Activated CD8-positive, alpha-beta T cell treated with anti-CD3 and anti-CD28 coated beads for 36 hours (primary cell): ENCODE results near the gene ATP1A1. TPM values are rescaled to one million over a fixed set of nuclear protein-coding genes. Genes with fewer than 3 reads are reported as not detected.

Experiments
- ATAC-seq: fragments of 200-7000 bp; cut with Tn5 transposase; one replicate; pipeline ENCODE4 v1.10.0; 2021; ENCODE audit warnings: mild to moderate bottlenecking, moderate library complexity
- CTCF ChIA-PET: fragments of 350-600 bp; sonication (Branson Sonifier 250); formaldehyde crosslinking; loops from one replicate; lab custom pipeline; 2021; ENCODE audit warnings: antibody characterized with exemption; lab: Charles Lee
- POLR2A ChIA-PET: fragments of 350-600 bp; sonication (Branson Sonifier 250); formaldehyde crosslinking; loops from one replicate; lab custom pipeline; 2021; ENCODE audit warnings: antibody characterized with exemption; lab: Charles Lee
- DNase-seq: peaks from one replicate; pipeline ENCODE4 v3.0.0-alpha.2; 2020
- H3K27ac Mint-ChIP-seq: one replicate; pipeline ENCODE4 v1.8.0; 2021; ENCODE audit warnings: mild to moderate bottlenecking, mixed read lengths
- H3K27me3 Mint-ChIP-seq: one replicate; pipeline ENCODE4 v1.8.0; 2021; ENCODE audit warnings: mixed read lengths
- H3K36me3 Mint-ChIP-seq: one replicate; pipeline ENCODE4 v1.8.0; 2021; ENCODE audit warnings: low read depth, mixed read lengths
- H3K4me1 Mint-ChIP-seq: one replicate; pipeline ENCODE4 v1.8.0; 2021; ENCODE audit warnings: low read depth, mixed read lengths
- H3K4me3 Mint-ChIP-seq: one replicate; pipeline ENCODE4 v1.8.0; 2021; ENCODE audit warnings: mild to moderate bottlenecking, moderate library complexity, mixed read lengths
- H3K9me3 Mint-ChIP-seq: one replicate; pipeline ENCODE4 v1.8.0; 2021; ENCODE audit warnings: mixed read lengths
- CTCF ChIP-seq: fragments of 200-600 bp; IDR thresholded peaks from one replicate; pipeline ENCODE4 v1.8.0; 2022; ENCODE audit warnings: antibody characterized with exemption, mild to moderate bottlenecking
- intact Hi-C: fragments of 100-400 bp; cut with micrococcal nuclease; formaldehyde crosslinking; loops from one replicate; pipeline ENCODE4 v1.10.0; 2022
- total RNA-seq, 2 experiments: library from RNA; stranded (reverse); gene quantifications; one replicate each; pipeline ENCODE4 v1.2.3, GENCODE V29; 2021

The ATP1A1 gene
- total RNA-seq, 2 experiments from 2014 or later, result 201 to 202 TPM

- POLR2A ChIA-PET, result no interaction called here
- peaks cover 10% of the 10 kb centered on the region for H3K27me3 Mint-ChIP-seq
- no peak for TF ChIP-seq CTCF
- DNase-seq (no peak), ATAC-seq (no peak)
- no peaks in the 10 kb centered on the region for H3K36me3 Mint-ChIP-seq
- intact Hi-C loops, result no loop called here
- H3K4me3 Mint-ChIP-seq, result no peak overlapping the region
- CTCF ChIA-PET, result interaction anchor here (0.9 kb wide), 1 partner anchor 300 kb away, joined by 3 read pairs; no protein-coding TSS in a partner anchor
- H3K27ac Mint-ChIP-seq, result no peak overlapping the region
- no peaks in the 10 kb centered on the region for H3K9me3 Mint-ChIP-seq
- no peaks in the 10 kb centered on the region for H3K4me1 Mint-ChIP-seq
Observed at GRCh38 chr1:116439701-116440100, 66.7 kb downstream of the ATP1A1 start.

GRCh38 chr1:116440731-116441130, 67.7 kb downstream of the ATP1A1 start:
- intact Hi-C loops, result no loop called here
- H3K4me3 Mint-ChIP-seq, result no peak overlapping the region
- ChIA-PET CTCF (no interaction called here), POLR2A (no interaction called here)
- ATAC-seq (no peak), DNase-seq (no peak)
- H3K4me1 Mint-ChIP-seq, result no peaks in the 10 kb centered on the region
- no peaks in the 10 kb centered on the region for H3K9me3 Mint-ChIP-seq
- H3K36me3 Mint-ChIP-seq, result no peaks in the 10 kb centered on the region
- H3K27me3 Mint-ChIP-seq, result peaks cover 10% of the 10 kb centered on the region
- no peak overlapping the region for H3K27ac Mint-ChIP-seq
- no peak for TF ChIP-seq CTCF

- TF ChIP-seq CTCF, result no peak
Observed at GRCh38 chr1:116445534-116445933, 72.5 kb downstream of the ATP1A1 start.

GRCh38 chr1:116446686-116447085, 73.6 kb downstream of the ATP1A1 start:
- Mint-ChIP-seq H3K36me3 (no peaks in the 10 kb centered on the region), H3K4me3 (no peak overlapping the region), H3K27me3 (peaks cover 4% of the 10 kb centered on the region), H3K27ac (no peak overlapping the region), H3K4me1 (no peaks in the 10 kb centered on the region), H3K9me3 (no peaks in the 10 kb centered on the region)
- intact Hi-C loops, result no loop called here
- no peak for ATAC-seq
- POLR2A ChIA-PET, result interaction anchor here (1.2 kb wide), 1 partner anchor 188 kb away, joined by 3 read pairs; no protein-coding TSS in a partner anchor
- DNase-seq, result no peak
- no peak for TF ChIP-seq CTCF
- CTCF ChIA-PET, result interaction anchor here (3.0 kb wide), 1 partner anchor 39 kb away, joined by 13 read pairs; no protein-coding TSS in a partner anchor

More at GRCh38 chr1:116445534-116445933, 72.5 kb downstream of the ATP1A1 start:
- ChIA-PET CTCF (no interaction called here), POLR2A (interaction anchor here (1.2 kb wide), 1 partner anchor 187 kb away, joined by 3 read pairs; no protein-coding TSS in a partner anchor)
- H3K27me3 Mint-ChIP-seq, result peaks cover 4% of the 10 kb centered on the region
- H3K9me3 Mint-ChIP-seq, result no peaks in the 10 kb centered on the region
- H3K27ac Mint-ChIP-seq, result no peak overlapping the region
- intact Hi-C loops, result no loop called here
- no peak overlapping the region for H3K4me3 Mint-ChIP-seq
- ATAC-seq (no peak), DNase-seq (no peak)
- H3K4me1 Mint-ChIP-seq, result no peaks in the 10 kb centered on the region
- no peaks in the 10 kb centered on the region for H3K36me3 Mint-ChIP-seq

- no peak for ATAC-seq
- CTCF ChIA-PET, result interaction anchor here (3.0 kb wide), 1 partner anchor 37 kb away, joined by 13 read pairs; no protein-coding TSS in a partner anchor
- Mint-ChIP-seq H3K27ac (no peak overlapping the region), H3K4me1 (no peaks in the 10 kb centered on the region), H3K4me3 (no peak overlapping the region), H3K36me3 (no peaks in the 10 kb centered on the region), H3K9me3 (no peaks in the 10 kb centered on the region), H3K27me3 (no peaks in the 10 kb centered on the region)
- POLR2A ChIA-PET, result no interaction called here
- no peak for TF ChIP-seq CTCF
- intact Hi-C loops, result no loop called here
- no peak for DNase-seq
Observed at GRCh38 chr1:116448785-116449385, 75.8 kb downstream of the ATP1A1 start.
